ENCODE measurements around the gene TNFAIP6. TPM values are rescaled to one million over a fixed set of nuclear protein-coding genes. Genes with fewer than 3 reads are reported as not detected.
"Not testable (repeated sequence)": the region's sequence is repeated elsewhere in the genome, so short reads cannot be mapped to it uniquely, and the experiment has no call there.

TNFAIP6 gene
- total RNA-seq, 4 donors from 2014 or later, result 0.88 to 2.4 (median 1.9) TPM; not detected in 1

GRCh38 chr2:151410485-151410834 lies 53.1 kb downstream of the TNFAIP6 start:
- intact Hi-C loops (cut with DNase I; ENCODE audit: low total_unique reads), result no loop called here
- in situ Hi-C loops (cut with MboI; ENCODE audit: low sequenced_read_pairs in 4 of 4), result loop anchor here in 2 of 4 donors (25.0 kb wide), 1 partner anchor 1823 kb away; the partner anchor contains the start of gene MMADHC (in 2 of the 2)

GRCh38 chr2:151417650-151418049 lies 60.3 kb downstream of the TNFAIP6 start:
- no peak for TF ChIP-seq POLR2A (IDR thresholded peaks at IDR 0.05)
- no peak for TF ChIP-seq CTCF (IDR thresholded peaks at IDR 0.05 in 4 of 5, conservative IDR thresholded peaks at IDR 0.05 in 1 of 5)
- Histone ChIP-seq H3K4me1 (no peaks in the 10 kb centered on the region), H3K4me3 (no peak overlapping the region), H3K27ac (no peak overlapping the region), H3K9me3 (no peaks in the 10 kb centered on the region), H3K27me3 (no peaks in the 10 kb centered on the region), H3K36me3 (peaks cover 0 to 80% of the 10 kb centered on the region in 2 donors)
- in situ Hi-C loops (cut with MboI; ENCODE audit: low sequenced_read_pairs in 4 of 4) (loop anchor here in 2 of 4 donors (25.0 kb wide), 1 partner anchor 1830 kb away; the partner anchor contains the start of gene MMADHC (in 2 of the 2)), intact Hi-C loops (cut with DNase I; ENCODE audit: low total_unique reads) (no loop called here)
- ATAC-seq, result no peak
- DNase-seq, result no peak

More at GRCh38 chr2:151410485-151410834, 53.1 kb downstream of the TNFAIP6 start:
- DNase-seq (no peak), ATAC-seq (peak; percentile 14 to 26)
- Histone ChIP-seq H3K27ac (peak overlapping the region; percentile 90 to 95 (median 95)), H3K27me3 (no peaks in the 10 kb centered on the region), H3K36me3 (peaks cover 0 to 26% of the 10 kb centered on the region in 2 donors), H3K9me3 (no peaks in the 10 kb centered on the region), H3K4me1 (peaks cover 7 to 12% of the 10 kb centered on the region in 2 donors), H3K4me3 (peak overlapping the region; percentile 81 to 93 (median 87))
- TF ChIP-seq CTCF (IDR thresholded peaks at IDR 0.05 in 4 of 5, conservative IDR thresholded peaks at IDR 0.05 in 1 of 5) (no peak), POLR2A (IDR thresholded peaks at IDR 0.05) (no peak)

GRCh38 chr2:151421681-151422080 lies 64.3 kb downstream of the TNFAIP6 start:
- ATAC-seq; H3K27ac ChIP-seq; H3K4me3 ChIP-seq; H3K27me3 ChIP-seq; DNase-seq; H3K9me3 ChIP-seq; intact Hi-C loops (cut with DNase I; ENCODE audit: low total_unique reads); H3K4me1 ChIP-seq: not testable (repeated sequence)
- in situ Hi-C loops (cut with MboI; ENCODE audit: low sequenced_read_pairs in 4 of 4), result loop anchor here in 2 of 4 donors (25.0 kb wide), 1 partner anchor 1834 kb away; the partner anchor contains the start of gene MMADHC (in 2 of the 2)
- peaks cover 0 to 70% of the 10 kb centered on the region in 2 donors for H3K36me3 ChIP-seq

- Histone ChIP-seq H3K4me1 (no peaks in the 10 kb centered on the region), H3K27me3 (no peaks in the 10 kb centered on the region), H3K27ac (no peak overlapping the region), H3K4me3 (no peak overlapping the region), H3K36me3 (peaks cover 0 to 64% of the 10 kb centered on the region in 2 donors), H3K9me3 (no peaks in the 10 kb centered on the region)
- TF ChIP-seq POLR2A (IDR thresholded peaks at IDR 0.05) (no peak), CTCF (IDR thresholded peaks at IDR 0.05 in 4 of 5, conservative IDR thresholded peaks at IDR 0.05 in 1 of 5) (no peak)
- no peak for ATAC-seq
- DNase-seq, result no peak
- intact Hi-C loops (cut with DNase I; ENCODE audit: low total_unique reads), result no loop called here
- in situ Hi-C loops (cut with MboI; ENCODE audit: low sequenced_read_pairs in 4 of 4), result loop anchor here in 2 of 4 donors (25.0 kb wide), 1 partner anchor 1836 kb away; the partner anchor contains the start of gene MMADHC (in 2 of the 2)
Measured at GRCh38 chr2:151422917-151423439, 65.6 kb downstream of the TNFAIP6 start.

GRCh38 chr2:151423760-151424159 lies 66.4 kb downstream of the TNFAIP6 start:
- Histone ChIP-seq H3K27me3 (no peaks in the 10 kb centered on the region), H3K27ac (no peak overlapping the region), H3K9me3 (no peaks in the 10 kb centered on the region), H3K4me1 (no peaks in the 10 kb centered on the region), H3K4me3 (no peak overlapping the region), H3K36me3 (peaks cover 0 to 59% of the 10 kb centered on the region in 2 donors)
- DNase-seq, result no peak
- no peak for TF ChIP-seq POLR2A (IDR thresholded peaks at IDR 0.05)
- no peak for TF ChIP-seq CTCF (IDR thresholded peaks at IDR 0.05 in 4 of 5, conservative IDR thresholded peaks at IDR 0.05 in 1 of 5)
- ATAC-seq, result no peak
- in situ Hi-C loops (cut with MboI; ENCODE audit: low sequenced_read_pairs in 4 of 4), result loop anchor here in 2 of 4 donors (25.0 kb wide), 1 partner anchor 1836 kb away; the partner anchor contains the start of gene MMADHC (in 2 of the 2)
- intact Hi-C loops (cut with DNase I; ENCODE audit: low total_unique reads), result no loop called here

Small RNA genes lying within 50 kb of the gene (microRNA-seq; reads per million reads assigned to microRNA genes)
- 0 reads per million in 2 donors for gene MIR4773-1 (ENCODE audit: borderline replicate concordance in 2 of 2)
- 0 reads per million in 2 donors for gene MIR4773-2 (ENCODE audit: borderline replicate concordance in 2 of 2)

Other genes with a start within 250 kb of the TNFAIP6 start
- gene RBM43, start 95.7 kb upstream of the TNFAIP6 start, total RNA-seq, result 1 to 10 TPM in 1 of 4 donors, under 1 TPM in 3; 0.51 to 1.9 (median 0.92) TPM
- 1 to 10 TPM in 2 of 4 donors, under 1 TPM in 2; 0.62 to 4.6 (median 1.4) TPM for gene NMI, start 67.9 kb upstream of the TNFAIP6 start, total RNA-seq
- 10 to 100 TPM; 22.6 to 28.7 (median 25.7) TPM for gene RIF1, start 52.3 kb downstream of the TNFAIP6 start, total RNA-seq